Omental fat pad (tissue), 4 donors: Measurements from ENCODE around the gene PLEKHJ1. TPM values are rescaled to one million over a fixed set of nuclear protein-coding genes. Genes with fewer than 3 reads are reported as not detected.

ENCODE experiments used
- ATAC-seq: fragments of 150-250 bp; one replicate; pipeline ENCODE4 v1.9.1; 2016; ENCODE audit warnings: mild to moderate bottlenecking, moderate library complexity; ENCODE audit not compliant: low FRiP score
- DNase-seq: peaks from one replicate; pipeline ENCODE4 v3.0.0-alpha.2; 2019; ENCODE audit warnings: low spot score
- CTCF ChIP-seq, 3 donors: fragments of 450-650 bp; IDR thresholded peaks; one replicate each; pipeline ENCODE4 v1.5.1; 2016 to 2017; ENCODE audit warnings: antibody characterized with exemption in 3 of 3, mild to moderate bottlenecking in 3 of 3, moderate library complexity in 2 of 3
- small RNA-seq: library from RNA; depleted of rRNA; stranded (forward); fragments of <200 nt; gene quantifications from one replicate; pipeline ENCODE3, GENCODE V24; 2016
- total RNA-seq, 4 donors: library from RNA; depleted of rRNA; stranded (reverse); fragments of >200 nt; gene quantifications; one replicate each; pipeline ENCODE4 v1.1.0, GENCODE V29; 2016

The PLEKHJ1 gene
- total RNA-seq, 4 donors from 2014 or later, result 45.0 to 67.5 (median 52.3) TPM

- ATAC-seq (no peak), DNase-seq (no peak)
- TF ChIP-seq CTCF (IDR thresholded peaks at IDR 0.05), result no peak
These were observed 46.2 kb downstream of the PLEKHJ1 start for GRCh38 chr19:2189880-2190279.

- DNase-seq, result no peak
These were observed 47.3 kb downstream of the PLEKHJ1 start for GRCh38 chr19:2188708-2189385.

GRCh38 chr19:2187159-2187558 is 49.0 kb downstream of the PLEKHJ1 start:
- no peak for ATAC-seq
- TF ChIP-seq CTCF (IDR thresholded peaks at IDR 0.05), result no peak
- DNase-seq, result no peak

More at GRCh38 chr19:2188708-2189385, 47.3 kb downstream of the PLEKHJ1 start:
- no peak for ATAC-seq
- no peak for TF ChIP-seq CTCF (IDR thresholded peaks at IDR 0.05)

- peak; percentile 83 for ATAC-seq
- no peak for TF ChIP-seq CTCF (IDR thresholded peaks at IDR 0.05)
- no peak for DNase-seq
These were observed 49.9 kb downstream of the PLEKHJ1 start for GRCh38 chr19:2186071-2186846.

GRCh38 chr19:2185734-2186070 is 50.4 kb downstream of the PLEKHJ1 start:
- DNase-seq (no peak), ATAC-seq (no peak)
- TF ChIP-seq CTCF (IDR thresholded peaks at IDR 0.05), result no peak

- TF ChIP-seq CTCF (IDR thresholded peaks at IDR 0.05), result no peak
- ATAC-seq (no peak), DNase-seq (no peak)
These were observed 51.6 kb downstream of the PLEKHJ1 start for GRCh38 chr19:2184422-2184975.

Small RNAs within 50 kb of the gene (small RNA-seq; reads per million reads assigned to genes)
- 1.0 reads per million for gene MIR1227

Other genes starting within 250 kb of the PLEKHJ1 start
- gene BTBD2, start 220.6 kb downstream of the PLEKHJ1 start, total RNA-seq, result 10 to 100 TPM; 37.1 to 58.3 (median 52.8) TPM
- 100 to 1,000 TPM; 133 to 232 (median 178) TPM for gene MKNK2, start 185.1 kb downstream of the PLEKHJ1 start, total RNA-seq
- gene MOB3A, start 140.0 kb downstream of the PLEKHJ1 start, total RNA-seq, result 10 to 100 TPM; 29.7 to 51.7 (median 44.8) TPM
- 1 to 10 TPM; 3.7 to 5.5 (median 4.6) TPM for gene IZUMO4, start 139.4 kb downstream of the PLEKHJ1 start, total RNA-seq
- gene AP3D1, start 84.8 kb downstream of the PLEKHJ1 start, total RNA-seq, result 100 to 1,000 TPM in 1 of 4 donors, 10 to 100 TPM in 3; 66.7 to 107 (median 79.6) TPM
- gene DOT1L, start 72.4 kb downstream of the PLEKHJ1 start, total RNA-seq, result 10 to 100 TPM in 3 of 4 donors, 1 to 10 TPM in 1; 8.2 to 52.4 (median 15.3) TPM
- 10 to 100 TPM; 13.2 to 31.1 (median 24.5) TPM for gene SF3A2, start 495 bp upstream of the PLEKHJ1 start, total RNA-seq
- gene AMH, start 13.0 kb upstream of the PLEKHJ1 start, total RNA-seq, result 1 to 10 TPM in 1 of 4 donors, under 1 TPM in 2, not detected in 1; 0.25 to 1.1 (median 0.72) TPM
- not detected for gene JSRP1, start 20.1 kb upstream of the PLEKHJ1 start, total RNA-seq
- gene PEAK3, start 45.8 kb upstream of the PLEKHJ1 start, total RNA-seq, result 1 to 10 TPM in 3 of 4 donors, under 1 TPM in 1; 0.09 to 9.1 (median 1.3) TPM
- gene LINGO3, start 71.8 kb upstream of the PLEKHJ1 start, total RNA-seq, result under 1 TPM in 1 of 4 donors, not detected in 3; 0.19 TPM
- gene LSM7, start 92.3 kb upstream of the PLEKHJ1 start, total RNA-seq, result 100 to 1,000 TPM; 101 to 142 (median 115) TPM
- 10 to 100 TPM; 24.0 to 42.6 (median 27.4) TPM for gene SPPL2B, start 92.4 kb upstream of the PLEKHJ1 start, total RNA-seq
- gene TMPRSS9, start 123.9 kb upstream of the PLEKHJ1 start, total RNA-seq, result under 1 TPM in 1 of 4 donors, not detected in 3; 0.12 TPM
- 10 to 100 TPM; 28.8 to 43.6 (median 41.1) TPM for gene TIMM13, start 191.3 kb upstream of the PLEKHJ1 start, total RNA-seq
- 10 to 100 TPM; 14.1 to 37.5 (median 23.0) TPM for gene LMNB2, start 220.6 kb upstream of the PLEKHJ1 start, total RNA-seq
- 100 to 1,000 TPM; 120 to 726 (median 425) TPM for gene GADD45B, start 239.8 kb upstream of the PLEKHJ1 start, total RNA-seq